Smooth muscle cell (in vitro differentiated cells): ENCODE measurements around the gene ARL6IP1. TPM values are rescaled to one million over a fixed set of nuclear protein-coding genes. Genes with fewer than 3 reads are reported as not detected.

Experiments
- DNase-seq: peaks from one replicate; lab custom pipeline; 2025; ENCODE audit not compliant: unreplicated experiment; lab: John Stamatoyannopoulos, UW
- H2AFZ ChIP-seq: fragments of 200-600 bp; sonication (generic); 2 replicates; pipeline ENCODE4 v1.6.0; 2016; ENCODE audit warnings: antibody characterized with exemption, low read depth, mild to moderate bottlenecking
- H3F3A ChIP-seq: fragments of 200-600 bp; sonication (generic); 2 replicates; pipeline ENCODE4 v1.6.0; 2017; ENCODE audit warnings: antibody characterized with exemption, low read depth
- H3K27ac ChIP-seq: fragments of 200-600 bp; sonication (generic); 2 replicates; pipeline ENCODE4 v1.5.1; 2016; ENCODE audit warnings: low read depth, mild to moderate bottlenecking
- H3K27me3 ChIP-seq: fragments of 200-600 bp; sonication (generic); 2 replicates; pipeline ENCODE4 v1.6.1; 2016; ENCODE audit warnings: low read depth, mild to moderate bottlenecking
- H3K36me3 ChIP-seq: fragments of 200-600 bp; sonication (generic); 2 replicates; pipeline ENCODE4 v1.5.1; 2016; ENCODE audit warnings: low read depth
- H3K4me1 ChIP-seq: fragments of 200-600 bp; sonication (generic); 2 replicates; pipeline ENCODE4 v1.5.1; 2016; ENCODE audit warnings: low read depth
- H3K4me2 ChIP-seq: fragments of 200-600 bp; sonication (generic); 2 replicates; pipeline ENCODE4 v1.6.0; 2016; ENCODE audit warnings: mild to moderate bottlenecking
- H3K4me3 ChIP-seq: fragments of 200-600 bp; sonication (generic); 2 replicates; pipeline ENCODE4 v1.5.1; 2016; ENCODE audit warnings: mild to moderate bottlenecking
- H3K79me2 ChIP-seq: fragments of 200-600 bp; sonication (generic); 2 replicates; pipeline ENCODE4 v1.6.0; 2016; ENCODE audit warnings: low read depth, mild to moderate bottlenecking
- H3K9ac ChIP-seq: fragments of 200-600 bp; sonication (generic); 2 replicates; pipeline ENCODE4 v1.6.0; 2016; ENCODE audit warnings: low read depth
- H3K9me3 ChIP-seq: fragments of 200-600 bp; sonication (generic); replicated peaks from 2 replicates; pipeline ENCODE4 v1.5.1; 2016; ENCODE audit warnings: low read depth
- H4K20me1 ChIP-seq: fragments of 200-600 bp; sonication (generic); 2 replicates; pipeline ENCODE4 v1.6.0; 2016; ENCODE audit warnings: low read depth
- WGBS: methylation state at CpG from one replicate; pipeline ENCODE4 v1.1.7; 2016; ENCODE audit warnings: low lambda C conversion rate; 5-methylcytosine and 5-hydroxymethylcytosine counted together
- polyA plus RNA-seq: library from polyadenylated mRNA; unstranded; fragments of >200 nt; fragmentation: Nextera tagmentation; extraction: Ambion mirVana; gene quantifications from 2 replicates; pipeline ENCODE4 v1.2.1, GENCODE V29; 2016
- total RNA-seq: library from RNA; depleted of rRNA; stranded (reverse); fragments of >200 nt; gene quantifications from 2 replicates; pipeline ENCODE4 v1.2.3, GENCODE V29; 2014
- TF ChIP-seq, protein P1 (sequence below): fragments of 200-600 bp; sonication (generic); IDR thresholded peaks from 2 replicates; pipeline ENCODE4 v1.5.1; 2017; ENCODE audit warnings: borderline replicate concordance, mild to moderate bottlenecking, antibody characterized with exemption; ENCODE audit not compliant: insufficient read depth, poor library complexity, severe bottlenecking

Gene ARL6IP1
- total and polyA plus RNA-seq, 2 experiments from 2014 or later = 90.6 to 205 TPM

DNA sequence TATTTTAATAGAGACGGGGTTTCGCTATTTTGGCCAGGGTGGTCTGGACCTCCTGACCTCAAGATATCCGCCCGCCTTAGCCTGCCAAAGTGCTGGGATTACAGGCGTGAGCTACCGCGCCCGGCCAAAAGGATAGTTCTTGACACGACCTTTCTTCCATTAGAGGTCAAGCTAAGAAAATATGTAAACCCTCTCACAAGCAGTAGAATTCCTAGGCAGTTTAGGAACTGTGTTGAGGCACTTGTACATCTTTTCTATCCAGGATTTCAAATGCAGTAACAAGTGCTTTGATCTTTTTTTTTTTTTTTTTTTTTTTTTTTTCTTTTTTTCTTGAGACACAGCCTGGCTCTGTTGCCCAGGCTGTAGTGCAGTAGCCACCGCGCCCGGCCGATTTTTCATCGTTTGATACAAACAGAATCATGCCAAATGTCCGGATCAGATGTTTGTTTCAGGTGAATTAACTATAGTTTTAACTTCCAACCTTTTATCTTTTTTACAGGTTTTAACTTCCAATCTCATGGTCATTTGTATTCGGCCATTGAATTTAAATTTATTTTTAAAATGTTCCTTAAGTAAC, 1.5 kb upstream of the ARL6IP1 start:
- DNase-seq = no peak
- Histone ChIP-seq H3K27ac (no peak overlapping the region), H3F3A (peaks cover 13% of the 10 kb centered on the region), H3K79me2 (peaks cover 32% of the 10 kb centered on the region), H3K4me1 (peaks cover 29% of the 10 kb centered on the region), H3K9ac (no peak overlapping the region), H2AFZ (no peak overlapping the region), H3K4me2 (no peak overlapping the region), H3K4me3 (no peak overlapping the region), H4K20me1 (peaks cover 31% of the 10 kb centered on the region), H3K36me3 (peaks cover 4% of the 10 kb centered on the region), H3K27me3 (no peaks in the 10 kb centered on the region), H3K9me3 (no peaks in the 10 kb centered on the region)
- 95% methylated on average over 16 of the region's 16 CpGs for WGBS
- TF ChIP-seq, protein P1, sequence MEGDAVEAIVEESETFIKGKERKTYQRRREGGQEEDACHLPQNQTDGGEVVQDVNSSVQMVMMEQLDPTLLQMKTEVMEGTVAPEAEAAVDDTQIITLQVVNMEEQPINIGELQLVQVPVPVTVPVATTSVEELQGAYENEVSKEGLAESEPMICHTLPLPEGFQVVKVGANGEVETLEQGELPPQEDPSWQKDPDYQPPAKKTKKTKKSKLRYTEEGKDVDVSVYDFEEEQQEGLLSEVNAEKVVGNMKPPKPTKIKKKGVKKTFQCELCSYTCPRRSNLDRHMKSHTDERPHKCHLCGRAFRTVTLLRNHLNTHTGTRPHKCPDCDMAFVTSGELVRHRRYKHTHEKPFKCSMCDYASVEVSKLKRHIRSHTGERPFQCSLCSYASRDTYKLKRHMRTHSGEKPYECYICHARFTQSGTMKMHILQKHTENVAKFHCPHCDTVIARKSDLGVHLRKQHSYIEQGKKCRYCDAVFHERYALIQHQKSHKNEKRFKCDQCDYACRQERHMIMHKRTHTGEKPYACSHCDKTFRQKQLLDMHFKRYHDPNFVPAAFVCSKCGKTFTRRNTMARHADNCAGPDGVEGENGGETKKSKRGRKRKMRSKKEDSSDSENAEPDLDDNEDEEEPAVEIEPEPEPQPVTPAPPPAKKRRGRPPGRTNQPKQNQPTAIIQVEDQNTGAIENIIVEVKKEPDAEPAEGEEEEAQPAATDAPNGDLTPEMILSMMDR = no peak

DNA sequence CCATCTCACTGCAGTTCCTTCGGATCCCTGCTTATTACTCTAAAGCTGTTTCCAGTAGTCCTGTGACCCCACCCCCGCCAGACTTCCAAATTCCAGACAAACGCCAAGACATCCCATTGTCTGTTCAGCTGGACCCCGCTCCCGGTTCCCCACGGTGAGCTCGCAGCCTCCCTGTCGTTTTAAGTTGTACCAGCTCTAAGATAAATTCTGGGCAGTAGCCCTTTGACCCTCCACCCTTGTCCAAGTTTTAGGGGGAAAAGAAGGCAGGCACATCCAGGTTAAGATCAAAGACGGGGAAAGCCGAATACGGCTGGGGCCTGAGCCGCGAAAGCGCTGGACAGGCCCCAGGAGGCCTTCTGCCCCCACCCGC, 589 bp downstream of the ARL6IP1 start:
- Histone ChIP-seq H3F3A (peaks cover 13% of the 10 kb centered on the region), H3K9me3 (no peaks in the 10 kb centered on the region), H3K36me3 (peaks cover 10% of the 10 kb centered on the region), H3K79me2 (peaks cover 48% of the 10 kb centered on the region), H3K4me2 (peak overlapping the region; percentile 92), H3K4me3 (peak overlapping the region; percentile 75), H3K9ac (peak overlapping the region; percentile 93), H3K27ac (peak overlapping the region; percentile 91), H3K27me3 (no peaks in the 10 kb centered on the region), H3K4me1 (peaks cover 29% of the 10 kb centered on the region), H4K20me1 (peaks cover 33% of the 10 kb centered on the region), H2AFZ (no peak overlapping the region)
- TF ChIP-seq, protein P1 = no peak
- WGBS = 0% methylated on average over 15 of the region's 15 CpGs
- DNase-seq = peak; percentile 27

DNA sequence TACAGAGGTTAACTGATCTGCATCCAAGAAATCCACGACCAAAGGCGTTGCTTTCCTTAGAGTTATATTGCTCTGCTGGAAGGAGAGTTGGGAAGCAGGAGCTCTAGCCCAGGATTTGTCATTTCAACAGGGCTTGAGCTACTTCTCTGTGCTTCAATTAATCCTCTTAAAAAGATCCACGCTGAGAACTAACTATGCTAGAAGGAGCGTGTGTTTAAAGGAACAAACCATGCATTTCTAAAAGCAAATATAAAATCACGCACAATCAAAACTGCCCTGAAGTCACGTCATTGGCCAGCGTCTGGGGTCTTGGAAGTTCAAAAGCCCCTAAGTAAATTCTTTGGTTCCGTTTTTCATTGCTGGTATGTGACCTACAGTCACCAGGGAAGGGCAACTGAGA, 1.1 kb downstream of the ARL6IP1 start:
- H3K27ac ChIP-seq = peak overlapping the region; percentile 91
- H3K4me3 ChIP-seq = peak overlapping the region; percentile 75
- TF ChIP-seq, protein P1 = no peak
- peak overlapping the region; percentile 92 for H3K4me2 ChIP-seq
- peaks cover 13% of the 10 kb centered on the region for H3F3A ChIP-seq
- peaks cover 15% of the 10 kb centered on the region for H3K36me3 ChIP-seq
- WGBS = 4% methylated on average over 8 of the region's 8 CpGs
- no peaks in the 10 kb centered on the region for H3K27me3 ChIP-seq
- no peak overlapping the region for H2AFZ ChIP-seq
- no peaks in the 10 kb centered on the region for H3K9me3 ChIP-seq
- no peak for DNase-seq
- peaks cover 52% of the 10 kb centered on the region for H3K79me2 ChIP-seq
- H3K9ac ChIP-seq = peak overlapping the region; percentile 93
- peaks cover 33% of the 10 kb centered on the region for H4K20me1 ChIP-seq
- peaks cover 29% of the 10 kb centered on the region for H3K4me1 ChIP-seq

DNA sequence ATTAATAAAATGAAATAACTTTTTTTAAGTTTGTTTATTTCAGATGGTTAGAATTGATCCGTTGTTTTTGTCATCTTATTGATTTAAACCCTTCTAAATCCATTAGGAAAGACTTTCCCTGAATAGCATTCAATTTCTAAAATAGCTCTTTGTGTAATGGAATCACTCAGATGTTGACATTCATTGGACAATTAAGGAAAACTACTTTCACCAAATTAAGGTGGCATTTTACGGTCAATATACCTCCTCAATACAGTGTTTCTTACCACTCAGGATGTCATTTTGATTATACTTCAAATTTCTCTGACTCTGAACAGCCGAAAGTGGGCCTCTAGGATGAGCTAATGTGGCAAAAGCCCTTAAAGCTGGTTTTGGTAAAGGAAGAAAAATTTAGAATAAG, 1.8 kb downstream of the ARL6IP1 start:
- WGBS = 82% methylated on average over 3 of the region's 3 CpGs
- Histone ChIP-seq H3K36me3 (peaks cover 16% of the 10 kb centered on the region), H3K27ac (peak overlapping the region; percentile 91), H3K4me1 (peaks cover 25% of the 10 kb centered on the region), H3K79me2 (peaks cover 56% of the 10 kb centered on the region), H3K4me2 (peak overlapping the region; percentile 92), H3K9me3 (no peaks in the 10 kb centered on the region), H4K20me1 (peaks cover 33% of the 10 kb centered on the region), H2AFZ (no peak overlapping the region), H3K4me3 (peak overlapping the region; percentile 75), H3K9ac (peak overlapping the region; percentile 93), H3K27me3 (no peaks in the 10 kb centered on the region), H3F3A (peaks cover 8% of the 10 kb centered on the region)
- TF ChIP-seq, protein P1 = no peak
- no peak for DNase-seq
